Neural progenitor cell (in vitro differentiated cells): Measurements from ENCODE around the gene DNAI2.

Experiments used
- EZH2 ChIP-seq: fragments of 200-600 bp; sonication (generic); IDR thresholded peaks from 2 replicates; pipeline ENCODE4 v1.6.1; 2017; ENCODE audit warnings: antibody characterized with exemption, mild to moderate bottlenecking, moderate library complexity
- TF ChIP-seq, protein P1 (sequence below): fragments of 200-600 bp; sonication (generic); IDR thresholded peaks from 2 replicates; pipeline ENCODE4 v1.5.1; 2017; ENCODE audit warnings: antibody characterized with exemption, mild to moderate bottlenecking

DNA sequence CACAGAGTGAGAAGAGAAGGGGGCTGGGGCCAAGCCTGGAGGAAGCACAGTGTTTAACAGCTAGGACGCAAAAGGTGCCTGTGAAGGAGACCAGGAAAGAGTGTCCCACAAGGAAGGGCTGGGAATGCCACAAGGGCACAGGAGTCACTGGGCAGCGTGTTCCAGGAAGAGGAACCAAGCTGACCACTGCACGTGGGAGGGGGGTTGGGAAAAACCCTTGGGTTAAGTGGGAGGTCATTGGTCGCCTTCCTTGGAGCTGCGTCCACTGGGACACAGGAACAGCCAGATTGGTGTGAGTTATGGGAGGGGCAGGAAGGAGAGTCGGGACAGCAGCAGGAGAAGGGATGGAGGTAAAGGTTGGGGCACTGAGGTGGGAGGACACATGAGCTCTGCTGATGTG is 47.8 kb upstream of the DNAI2 start:
- TF ChIP-seq, protein P1, sequence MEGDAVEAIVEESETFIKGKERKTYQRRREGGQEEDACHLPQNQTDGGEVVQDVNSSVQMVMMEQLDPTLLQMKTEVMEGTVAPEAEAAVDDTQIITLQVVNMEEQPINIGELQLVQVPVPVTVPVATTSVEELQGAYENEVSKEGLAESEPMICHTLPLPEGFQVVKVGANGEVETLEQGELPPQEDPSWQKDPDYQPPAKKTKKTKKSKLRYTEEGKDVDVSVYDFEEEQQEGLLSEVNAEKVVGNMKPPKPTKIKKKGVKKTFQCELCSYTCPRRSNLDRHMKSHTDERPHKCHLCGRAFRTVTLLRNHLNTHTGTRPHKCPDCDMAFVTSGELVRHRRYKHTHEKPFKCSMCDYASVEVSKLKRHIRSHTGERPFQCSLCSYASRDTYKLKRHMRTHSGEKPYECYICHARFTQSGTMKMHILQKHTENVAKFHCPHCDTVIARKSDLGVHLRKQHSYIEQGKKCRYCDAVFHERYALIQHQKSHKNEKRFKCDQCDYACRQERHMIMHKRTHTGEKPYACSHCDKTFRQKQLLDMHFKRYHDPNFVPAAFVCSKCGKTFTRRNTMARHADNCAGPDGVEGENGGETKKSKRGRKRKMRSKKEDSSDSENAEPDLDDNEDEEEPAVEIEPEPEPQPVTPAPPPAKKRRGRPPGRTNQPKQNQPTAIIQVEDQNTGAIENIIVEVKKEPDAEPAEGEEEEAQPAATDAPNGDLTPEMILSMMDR = no peak
- no peak for TF ChIP-seq EZH2
